Esophagus muscularis mucosa (tissue), 4 donors: ENCODE measurements around the gene CEP41.

Experiments used
- CTCF ChIP-seq, 3 experiments: fragments of 200-600 bp in 2 of 3; fragments of 450-650 bp in 1 of 3; sonication (generic) in 2 of 3; IDR thresholded peaks; one replicate each; pipeline ENCODE4 v1.5.1; 2017 to 2019; ENCODE audit warnings: antibody characterized with exemption in 3 of 3, mild to moderate bottlenecking in 2 of 3, moderate library complexity in 1 of 3
- EP300 ChIP-seq: sonication (generic); formaldehyde crosslinking; IDR thresholded peaks from one replicate; pipeline ENCODE4 v1.6.1; 2017; ENCODE audit warnings: antibody characterized with exemption
- POLR2A ChIP-seq: fragments of 450-650 bp; IDR thresholded peaks from one replicate; pipeline ENCODE4 v1.6.1; 2017; ENCODE audit warnings: antibody characterized with exemption, moderate library complexity, mild to moderate bottlenecking, low read depth
- POLR2AphosphoS5 ChIP-seq, 2 donors: sonication (generic); formaldehyde crosslinking; IDR thresholded peaks; one replicate each; pipeline ENCODE4 v1.6.1; 2017; ENCODE audit warnings: antibody characterized with exemption in 2 of 2

- TF ChIP-seq POLR2AphosphoS5 (IDR thresholded peaks at IDR 0.05) (no peak), CTCF (IDR thresholded peaks at IDR 0.05) (no peak), EP300 (no peak), POLR2A (no peak)
Measured at GRCh38 chr7:130352194-130353074, 88.4 kb downstream of the CEP41 start.
